K562 (cell line): ENCODE data around the gene TMEM229B. TPM values are rescaled to one million over a fixed set of nuclear protein-coding genes. Genes with fewer than 3 reads are reported as not detected.

Experiments
- ATAC-seq: fragments of 200-7000 bp; cut with Tn5 transposase; 3 replicates; pipeline ENCODE4 v1.9.1; 2020; ENCODE audit warnings: moderate library complexity
- BruUV-seq: library from RNA; stranded (reverse); fragments of 400-500 nt; replicated peaks from 2 replicates; lab custom pipeline; 2021; lab: Mats Ljungman, UMichigan
- CTCF ChIA-PET: fragments of 300-600 bp; formaldehyde crosslinking; extraction: SDS; loops from one replicate; lab custom pipeline; 2021; ENCODE audit warnings: low intra/inter-chr PET ratio; lab: Yijun Ruan, JAX
- POLR2A ChIA-PET: fragments of 300-600, 350-650 bp; sonication (Branson Sonifier 250); formaldehyde crosslinking; extraction: SDS; loops from one replicate; lab custom pipeline; 2021; ENCODE audit warnings: antibody characterized with exemption, inconsistent platforms; lab: Yijun Ruan, JAX
- DNase-seq, 4 experiments: peaks; one replicate each; pipeline versions ENCODE4 v3.0.0 to v3.0.0-alpha.2; 2011 to 2018; ENCODE audit warnings: low spot score in 3 of 4, mixed read lengths in 3 of 4; ENCODE audit errors: extremely low read depth in 1 of 4
- FAIRE-seq: peaks from 2 replicates; lab custom pipeline; 2011; peaks lifted over from hg19 to GRCh38; lab: Jason Lieb, UNC
- H2AFZ ChIP-seq: 2 replicates; pipeline ENCODE4 v1.6.0; 2011; ENCODE audit warnings: low read depth, low read length, control low read depth, inconsistent platforms
- H3K27ac ChIP-seq: fragments of 200-600 bp; 3 replicates; pipeline ENCODE4 v1.8.0; 2011; ENCODE audit warnings: low read depth, mild to moderate bottlenecking, control low read depth, inconsistent platforms, low read length, moderate library complexity, mixed read lengths; ENCODE audit errors: extremely low read depth
- H3K27me3 ChIP-seq, 2 experiments: fragments of 300-600 bp in 1 of 2; 2 replicates in 1 of 2; 3 replicates in 1 of 2; pipeline versions ENCODE4 v1.6.0 to v1.8.0; 2011; ENCODE audit warnings: inconsistent platforms in 2 of 2, low read length in 2 of 2, mild to moderate bottlenecking in 1 of 2, mixed read lengths in 1 of 2, moderate library complexity in 1 of 2; ENCODE audit not compliant: control insufficient read depth in 2 of 2, insufficient read depth in 2 of 2
- H3K36me3 ChIP-seq: fragments of 300-600 bp; 3 replicates; pipeline ENCODE4 v1.8.0; 2011; ENCODE audit warnings: mild to moderate bottlenecking, low read length, inconsistent platforms; ENCODE audit not compliant: control insufficient read depth, insufficient read depth
- H3K4me1 ChIP-seq, 2 experiments: fragments of 200-600 bp in 1 of 2; replicated peaks in 1 of 2; 2 replicates in 1 of 2; 3 replicates in 1 of 2; pipeline versions ENCODE4 v1.5.1 to v1.8.0; 2011; ENCODE audit warnings: inconsistent platforms in 2 of 2, low read length in 2 of 2, mild to moderate bottlenecking in 1 of 2, mixed read lengths in 1 of 2, moderate library complexity in 1 of 2; ENCODE audit not compliant: control insufficient read depth in 2 of 2, insufficient read depth in 2 of 2
- H3K4me2 ChIP-seq: 2 replicates; pipeline ENCODE4 v1.6.1; 2011; ENCODE audit warnings: low read length, control low read depth, inconsistent platforms, mixed read lengths; ENCODE audit not compliant: insufficient read depth
- H3K4me3 ChIP-seq: fragments of 200-600 bp; sonication (generic), shearing (Covaris generic); 2 replicates; pipeline ENCODE4 v1.5.1; 2016; ENCODE audit warnings: control low read depth, inconsistent platforms
- H3K79me2 ChIP-seq: fragments of 200-600 bp; 3 replicates; pipeline ENCODE4 v1.8.0; 2011; ENCODE audit warnings: low read length, inconsistent platforms; ENCODE audit not compliant: control insufficient read depth, insufficient read depth
- H3K9ac ChIP-seq, 2 experiments: 2 replicates each; pipeline versions ENCODE4 v1.6.0 to v1.6.1; 2011; ENCODE audit warnings: low read depth in 2 of 2, low read length in 2 of 2, control low read depth in 1 of 2, inconsistent platforms in 1 of 2, mild to moderate bottlenecking in 1 of 2, mixed read lengths in 1 of 2; ENCODE audit not compliant: insufficient read depth in 1 of 2
- H3K9me1 ChIP-seq: one replicate; pipeline ENCODE4 v1.6.0; 2011; ENCODE audit warnings: inconsistent platforms, mild to moderate bottlenecking, low read length, moderate library complexity; ENCODE audit not compliant: control insufficient read depth, insufficient read depth
- H3K9me3 ChIP-seq: replicated peaks from 2 replicates; pipeline ENCODE4 v1.5.1; 2011; ENCODE audit warnings: low read depth, low read length, inconsistent platforms; ENCODE audit not compliant: control insufficient read depth, insufficient read depth
- H4K20me1 ChIP-seq: replicated peaks from 2 replicates; pipeline ENCODE4 v1.6.1; 2011; ENCODE audit warnings: low read length, inconsistent platforms, mixed read lengths; ENCODE audit not compliant: control insufficient read depth, insufficient read depth
- NUFIP1 ChIP-seq: fragments of 450-650 bp; IDR thresholded peaks from 2 replicates; pipeline ENCODE4 v1.6.1; 2018; ENCODE audit not compliant: partially characterized antibody
- WGBS: fragments of 100-300 bp; shearing (Covaris generic); methylation state at CpG from one replicate; pipeline ENCODE4 v1.1.6; 2016; ENCODE audit warnings: low coverage, mixed read lengths; ENCODE audit not compliant: insufficient coverage; ENCODE audit errors: missing lambda C conversion rate; 5-methylcytosine and 5-hydroxymethylcytosine counted together
- in situ Hi-C: fragments of 300-500 bp; cut with MboI; formaldehyde crosslinking; loops from 4 replicates; pipeline ENCODE4 v1.15.0; 2018; ENCODE audit warnings: inconsistent platforms, mixed read lengths
- intact Hi-C: fragments of 100-400 bp; cut with micrococcal nuclease; formaldehyde crosslinking; loops from 2 replicates; pipeline ENCODE4 v1.14.2; 2022
- polyA plus RNA-seq, 8 experiments: library from polyadenylated mRNA; depleted of rRNA in 4 of 8; stranded (reverse) in 5 of 8; unstranded in 3 of 8; fragments of >200 nt; fragmentation: Nextera tagmentation in 2 of 8; fragmentation: Illumina TruSeq in 1 of 8; extraction: Ambion mirVana in 2 of 8; extraction: Trizol in 1 of 8; gene quantifications; 2 replicates each; pipeline versions ENCODE4 v1.2.1 to v1.2.3, GENCODE V29; 2011 to 2014; ENCODE audit warnings: inconsistent platforms in 1 of 8, missing spikeins in 1 of 8
- total RNA-seq, 7 experiments: library from RNA; depleted of rRNA in 6 of 7; stranded (reverse); fragments of >200 nt in 6 of 7; fragmentation: Illumina TruSeq in 2 of 7; extraction: Trizol in 2 of 7; gene quantifications; 2 replicates each; pipeline versions ENCODE4 v1.2.1 to v1.2.3, GENCODE V29; 2011 to 2021; ENCODE audit warnings: low replicate concordance in 1 of 7
- TF ChIP-seq, protein P1 (sequence below), 3 experiments: IDR thresholded peaks in 2 of 3; conservative IDR thresholded peaks in 1 of 3; 2 replicates each; pipeline ENCODE4 v1.5.1; 2011 to 2012; ENCODE audit warnings: low read length in 3 of 3, mild to moderate bottlenecking in 3 of 3, control low read depth in 2 of 3, improper control_type of control experiment in 1 of 3, inconsistent platforms in 1 of 3, low read depth in 1 of 3, mixed read lengths in 1 of 3, moderate library complexity in 1 of 3; ENCODE audit not compliant: insufficient read depth in 2 of 3

Gene TMEM229B
- total and polyA plus RNA-seq, 9 of the 15 experiments (the other 6 are each of a cell fraction or from before 2014, with no cell fraction given): not detected

DNA sequence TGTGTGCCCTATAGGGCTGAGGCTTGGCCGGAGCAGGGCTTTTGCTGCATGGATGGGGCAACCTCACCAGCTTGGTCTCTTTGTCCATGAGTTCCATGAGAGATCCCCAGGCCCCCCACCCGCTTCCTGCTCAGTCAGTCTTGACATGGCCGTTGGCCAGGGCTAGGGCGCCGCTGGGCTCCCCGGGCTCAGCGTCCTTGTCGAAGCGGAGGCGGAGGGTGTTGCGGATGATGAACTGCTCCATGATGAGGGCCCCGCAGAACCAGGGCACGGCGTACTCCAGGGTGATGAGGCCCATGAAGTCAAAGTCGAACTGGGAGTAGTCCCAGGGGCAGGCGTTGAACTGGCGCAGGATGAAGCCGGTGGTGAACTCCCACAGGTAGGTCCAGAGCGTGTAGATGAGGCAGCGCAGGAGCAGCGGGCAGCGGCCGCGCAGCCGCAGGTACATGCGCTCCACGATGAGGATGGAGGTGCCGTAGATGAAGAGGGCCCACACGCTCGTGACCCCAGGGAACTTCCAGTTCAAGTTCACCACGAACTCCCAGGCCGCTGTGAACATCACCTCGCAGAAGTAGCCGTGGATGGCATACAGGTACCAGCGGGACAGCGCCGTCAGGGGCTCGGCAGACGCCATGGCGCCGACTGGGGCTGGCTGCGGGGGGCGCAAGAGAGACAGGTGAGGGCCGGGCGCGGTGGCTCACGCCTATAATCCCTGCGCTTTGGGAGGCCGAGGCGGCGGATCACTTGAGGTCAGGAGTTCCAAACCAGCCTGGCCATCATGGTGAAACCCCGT lies 15.0 kb downstream of the TMEM229B start:
- no peak for TF ChIP-seq NUFIP1
- TF ChIP-seq, protein P1, sequence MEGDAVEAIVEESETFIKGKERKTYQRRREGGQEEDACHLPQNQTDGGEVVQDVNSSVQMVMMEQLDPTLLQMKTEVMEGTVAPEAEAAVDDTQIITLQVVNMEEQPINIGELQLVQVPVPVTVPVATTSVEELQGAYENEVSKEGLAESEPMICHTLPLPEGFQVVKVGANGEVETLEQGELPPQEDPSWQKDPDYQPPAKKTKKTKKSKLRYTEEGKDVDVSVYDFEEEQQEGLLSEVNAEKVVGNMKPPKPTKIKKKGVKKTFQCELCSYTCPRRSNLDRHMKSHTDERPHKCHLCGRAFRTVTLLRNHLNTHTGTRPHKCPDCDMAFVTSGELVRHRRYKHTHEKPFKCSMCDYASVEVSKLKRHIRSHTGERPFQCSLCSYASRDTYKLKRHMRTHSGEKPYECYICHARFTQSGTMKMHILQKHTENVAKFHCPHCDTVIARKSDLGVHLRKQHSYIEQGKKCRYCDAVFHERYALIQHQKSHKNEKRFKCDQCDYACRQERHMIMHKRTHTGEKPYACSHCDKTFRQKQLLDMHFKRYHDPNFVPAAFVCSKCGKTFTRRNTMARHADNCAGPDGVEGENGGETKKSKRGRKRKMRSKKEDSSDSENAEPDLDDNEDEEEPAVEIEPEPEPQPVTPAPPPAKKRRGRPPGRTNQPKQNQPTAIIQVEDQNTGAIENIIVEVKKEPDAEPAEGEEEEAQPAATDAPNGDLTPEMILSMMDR (IDR thresholded peaks at IDR 0.05 in 2 of 3, conservative IDR thresholded peaks at IDR 0.05 in 1 of 3; ENCODE audit: insufficient read depth in 2 of 3, low read depth in 1 of 3, low read length in 3 of 3): 0 out of 6 replicates have a peak, but pooled peaks of 1 of the 3 experiments have one; percentile 3
- TF ChIP-seq, all 486 proteins: peak for 1
- H3K9me1 ChIP-seq: no peaks in the 10 kb centered on the region
- CTCF ChIA-PET: no interaction called here
- ATAC-seq (no peak), FAIRE-seq (no peak), DNase-seq (no peak)
- H3K4me2 ChIP-seq: no peak overlapping the region
- 43% methylated on average over 20 of the region's 52 CpGs for WGBS
- in situ Hi-C loops (no loop called here), intact Hi-C loops (no loop called here)
- H3K79me2 ChIP-seq: no peaks in the 10 kb centered on the region
- H3K4me1 ChIP-seq: peaks cover 0 to 8% of the 10 kb centered on the region in 2 experiments; a peak in 2 of 5 replicates
- BruUV-seq: no TSS peak
- no peaks in the 10 kb centered on the region for H3K9me3 ChIP-seq
- no peaks in the 10 kb centered on the region for H4K20me1 ChIP-seq
- H3K27ac ChIP-seq: no peak overlapping the region
- no peaks in the 10 kb centered on the region for H3K36me3 ChIP-seq
- no peak overlapping the region for H3K9ac ChIP-seq
- H2AFZ ChIP-seq: no peak overlapping the region
- no peak overlapping the region for H3K4me3 ChIP-seq
- POLR2A ChIA-PET: no interaction called here
- peaks cover 2 to 29% of the 10 kb centered on the region in 2 experiments; a peak in 3 of 5 replicates for H3K27me3 ChIP-seq
